Loucy (cell line): ENCODE measurements around the gene NKX2-3.

Source experiments
- EZH2phosphoT487 ChIP-seq: fragments of 200-600 bp; IDR thresholded peaks from 2 replicates; pipeline ENCODE4 v1.6.1; 2018; ENCODE audit warnings: antibody characterized with exemption, mild to moderate bottlenecking, moderate library complexity, borderline replicate concordance
- TF ChIP-seq, protein P1 (sequence below): fragments of 200-600 bp; sonication (generic); conservative IDR thresholded peaks from 2 replicates; pipeline ENCODE4 v1.5.1; 2014; ENCODE audit warnings: mild to moderate bottlenecking, antibody characterized with exemption, low read length

DNA sequence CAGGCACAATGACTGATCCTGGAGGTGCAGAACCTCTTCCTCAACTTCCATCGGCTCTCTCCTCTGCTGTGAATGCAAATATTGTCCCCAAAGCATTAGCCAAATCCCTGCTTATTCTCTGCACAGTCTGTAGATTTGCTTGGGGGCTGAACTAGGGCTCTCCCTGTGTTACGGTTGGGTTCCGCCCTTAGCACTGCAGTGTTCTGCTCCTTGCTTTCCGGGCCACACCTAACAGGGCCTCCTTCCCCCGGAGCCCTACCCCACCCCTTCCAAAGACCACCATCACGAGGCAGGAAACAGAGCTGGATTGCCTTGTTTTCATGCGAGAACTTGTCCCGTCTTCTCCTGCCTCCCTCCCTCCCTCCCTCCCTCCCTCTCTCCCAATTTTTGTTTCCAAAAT lies 50.9 kb downstream of the NKX2-3 start:
- TF ChIP-seq, protein P1, sequence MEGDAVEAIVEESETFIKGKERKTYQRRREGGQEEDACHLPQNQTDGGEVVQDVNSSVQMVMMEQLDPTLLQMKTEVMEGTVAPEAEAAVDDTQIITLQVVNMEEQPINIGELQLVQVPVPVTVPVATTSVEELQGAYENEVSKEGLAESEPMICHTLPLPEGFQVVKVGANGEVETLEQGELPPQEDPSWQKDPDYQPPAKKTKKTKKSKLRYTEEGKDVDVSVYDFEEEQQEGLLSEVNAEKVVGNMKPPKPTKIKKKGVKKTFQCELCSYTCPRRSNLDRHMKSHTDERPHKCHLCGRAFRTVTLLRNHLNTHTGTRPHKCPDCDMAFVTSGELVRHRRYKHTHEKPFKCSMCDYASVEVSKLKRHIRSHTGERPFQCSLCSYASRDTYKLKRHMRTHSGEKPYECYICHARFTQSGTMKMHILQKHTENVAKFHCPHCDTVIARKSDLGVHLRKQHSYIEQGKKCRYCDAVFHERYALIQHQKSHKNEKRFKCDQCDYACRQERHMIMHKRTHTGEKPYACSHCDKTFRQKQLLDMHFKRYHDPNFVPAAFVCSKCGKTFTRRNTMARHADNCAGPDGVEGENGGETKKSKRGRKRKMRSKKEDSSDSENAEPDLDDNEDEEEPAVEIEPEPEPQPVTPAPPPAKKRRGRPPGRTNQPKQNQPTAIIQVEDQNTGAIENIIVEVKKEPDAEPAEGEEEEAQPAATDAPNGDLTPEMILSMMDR: no peak
- TF ChIP-seq EZH2phosphoT487: no peak
